Activated naive CD4-positive, alpha-beta T cell (primary cell): ENCODE results near the gene MBOAT7.
A peak's percentile ranks its signal among the peaks of the same experiment; 100 is the strongest.
"Not testable (repeated sequence)": the region's sequence is repeated elsewhere in the genome, so short reads cannot be mapped to it uniquely, and the experiment has no call there.

Experiments
- DNase-seq, 4 experiments: peaks; one replicate each; lab custom pipeline; 2025; lab: John Stamatoyannopoulos, UW

MBOAT7 gene

GRCh38 chr19:54189145-54189734 lies at the start of gene MBOAT7:
Gene MBOAT7, minus strand, starts transcription at chr19:54189580. Its CDS starts 1,072 bp downstream, at chr19:54188508.
- peak in 1 of 4 experiments; percentile 66 for DNase-seq

GRCh38 chr19:54233941-54234340 lies 44.6 kb upstream of the MBOAT7 start:
- DNase-seq, result no peak

- peak; percentile 81 to 85 (median 82) for DNase-seq
These were observed 41.9 kb upstream of the MBOAT7 start for GRCh38 chr19:54231077-54231931.

- DNase-seq, result no peak
These were observed 40.7 kb upstream of the MBOAT7 start for GRCh38 chr19:54230031-54230430.

GRCh38 chr19:54229146-54229545 lies 39.8 kb upstream of the MBOAT7 start:
- no peak for DNase-seq

- DNase-seq, result not testable (repeated sequence)
These were observed 35.2 kb upstream of the MBOAT7 start for GRCh38 chr19:54224619-54225018.

GRCh38 chr19:54223937-54224281 lies 34.5 kb upstream of the MBOAT7 start:
- DNase-seq, result not testable (repeated sequence)

- DNase-seq, result not testable (repeated sequence)
These were observed 34.0 kb upstream of the MBOAT7 start for GRCh38 chr19:54223277-54223936.

- DNase-seq, result not testable (repeated sequence)
These were observed 33.3 kb upstream of the MBOAT7 start, which contains the start of gene LILRB3 for GRCh38 chr19:54222474-54223276. Gene LILRB3, minus strand, starts transcription at chr19:54223007. Its CDS starts 31 bp downstream, at chr19:54222976.

- not testable (repeated sequence) for DNase-seq
These were observed 32.6 kb upstream of the MBOAT7 start for GRCh38 chr19:54221947-54222346.

- not testable (repeated sequence) for DNase-seq
These were observed 30.3 kb upstream of the MBOAT7 start for GRCh38 chr19:54219702-54220101.

GRCh38 chr19:54218960-54219661 lies 29.7 kb upstream of the MBOAT7 start:
- no peak for DNase-seq

- no peak for DNase-seq
These were observed 28.9 kb upstream of the MBOAT7 start for GRCh38 chr19:54218259-54218658.

- DNase-seq, result not testable (repeated sequence)
These were observed 28.3 kb upstream of the MBOAT7 start for GRCh38 chr19:54217517-54218247.

- DNase-seq, result no peak
These were observed 27.5 kb upstream of the MBOAT7 start for GRCh38 chr19:54216869-54217268.

GRCh38 chr19:54214734-54215133 lies 25.4 kb upstream of the MBOAT7 start:
- DNase-seq, result not testable (repeated sequence)

GRCh38 chr19:54214217-54214616 lies 24.8 kb upstream of the MBOAT7 start:
- not testable (repeated sequence) for DNase-seq

- no peak for DNase-seq
These were observed 21.9 kb upstream of the MBOAT7 start for GRCh38 chr19:54211235-54211634.

- DNase-seq, result no peak
These were observed 20.6 kb upstream of the MBOAT7 start for GRCh38 chr19:54209811-54210494.
